Measurements from ENCODE around the gene PCDHGB4. TPM values are rescaled to one million over a fixed set of nuclear protein-coding genes. Genes with fewer than 3 reads are reported as not detected.
A peak's percentile ranks its signal among the peaks of the same experiment; 100 is the strongest.
"Not testable (repeated sequence)": the region's sequence is repeated elsewhere in the genome, so short reads cannot be mapped to it uniquely, and the experiment has no call there.

PCDHGB4 gene
- total RNA-seq, 3 donors from 2014 or later: 0.65 to 5.3 (median 1.2) TPM

DNA sequence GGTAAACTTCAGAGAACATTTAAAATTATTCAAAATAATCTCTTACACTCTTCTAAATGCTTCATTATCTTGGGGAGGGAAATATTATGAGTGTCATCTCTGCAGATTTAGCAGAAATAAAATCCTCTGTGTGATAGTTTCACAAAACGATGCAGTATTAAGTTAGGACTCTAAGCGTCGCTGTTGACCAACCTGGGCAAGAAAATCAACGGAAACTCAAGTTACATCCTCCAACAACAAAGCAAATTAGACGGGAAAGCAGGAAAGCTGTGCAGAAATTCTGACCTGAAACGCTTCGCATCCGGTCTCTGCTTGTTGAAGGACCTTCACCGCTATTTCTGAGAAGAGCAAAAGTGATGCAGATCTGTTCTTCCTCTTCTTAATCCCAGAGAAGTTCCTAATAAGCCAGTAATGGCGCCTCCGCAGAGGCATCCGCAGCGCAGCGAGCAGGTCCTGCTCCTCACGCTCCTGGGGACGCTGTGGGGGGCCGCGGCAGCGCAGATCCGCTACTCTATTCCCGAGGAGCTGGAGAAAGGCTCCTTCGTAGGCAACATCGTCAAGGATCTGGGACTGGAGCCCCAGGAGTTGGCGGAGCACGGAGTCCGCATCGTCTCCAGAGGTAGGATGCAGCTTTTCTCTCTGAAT is 13.7 kb upstream of the PCDHGB4 start, which contains the start of gene PCDHGA6:
Gene PCDHGA6 (plus strand): TSS at position 219 of the 645 bp plus-strand sequence. CDS start 193 bp downstream, at position 412.
- ATAC-seq (no peak), DNase-seq (no peak)
- Histone ChIP-seq H3K9me3 (peaks cover 88% of the 10 kb centered on the region), H3K4me3 (no peak within 1 kb of the TSS), H3K4me1 (ENCODE audit: low read depth) (no peaks in the 10 kb centered on the region), H3K36me3 (ENCODE audit: low read depth) (no peaks in the 10 kb centered on the region)
- TF ChIP-seq, protein P1, sequence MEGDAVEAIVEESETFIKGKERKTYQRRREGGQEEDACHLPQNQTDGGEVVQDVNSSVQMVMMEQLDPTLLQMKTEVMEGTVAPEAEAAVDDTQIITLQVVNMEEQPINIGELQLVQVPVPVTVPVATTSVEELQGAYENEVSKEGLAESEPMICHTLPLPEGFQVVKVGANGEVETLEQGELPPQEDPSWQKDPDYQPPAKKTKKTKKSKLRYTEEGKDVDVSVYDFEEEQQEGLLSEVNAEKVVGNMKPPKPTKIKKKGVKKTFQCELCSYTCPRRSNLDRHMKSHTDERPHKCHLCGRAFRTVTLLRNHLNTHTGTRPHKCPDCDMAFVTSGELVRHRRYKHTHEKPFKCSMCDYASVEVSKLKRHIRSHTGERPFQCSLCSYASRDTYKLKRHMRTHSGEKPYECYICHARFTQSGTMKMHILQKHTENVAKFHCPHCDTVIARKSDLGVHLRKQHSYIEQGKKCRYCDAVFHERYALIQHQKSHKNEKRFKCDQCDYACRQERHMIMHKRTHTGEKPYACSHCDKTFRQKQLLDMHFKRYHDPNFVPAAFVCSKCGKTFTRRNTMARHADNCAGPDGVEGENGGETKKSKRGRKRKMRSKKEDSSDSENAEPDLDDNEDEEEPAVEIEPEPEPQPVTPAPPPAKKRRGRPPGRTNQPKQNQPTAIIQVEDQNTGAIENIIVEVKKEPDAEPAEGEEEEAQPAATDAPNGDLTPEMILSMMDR (IDR thresholded peaks at IDR 0.05): no peak
- intact Hi-C loops (cut with DNase I, micrococcal nuclease): no loop called here

DNA sequence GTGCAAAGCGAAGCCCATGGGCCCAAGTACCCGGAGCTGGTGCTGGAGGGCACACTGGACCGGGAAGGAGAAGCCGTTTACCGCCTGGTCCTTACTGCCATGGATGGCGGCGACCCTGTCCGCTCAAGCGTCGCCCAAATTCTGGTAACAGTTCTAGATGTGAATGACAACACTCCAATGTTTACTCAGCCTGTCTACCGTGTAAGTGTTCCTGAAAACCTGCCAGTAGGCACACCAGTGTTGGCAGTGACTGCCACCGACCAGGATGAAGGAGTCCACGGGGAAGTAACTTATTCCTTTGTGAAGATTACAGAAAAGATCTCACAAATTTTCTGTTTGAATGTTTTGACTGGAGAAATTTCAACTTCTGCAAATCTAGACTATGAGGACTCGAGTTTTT is 12.9 kb upstream of the PCDHGB4 start:
- ATAC-seq: no peak
- TF ChIP-seq, protein P1 (IDR thresholded peaks at IDR 0.05): no peak
- intact Hi-C loops (cut with DNase I, micrococcal nuclease): no loop called here
- Histone ChIP-seq H3K4me3 (no peak overlapping the region), H3K36me3 (ENCODE audit: low read depth) (no peaks in the 10 kb centered on the region), H3K9me3 (peaks cover 83% of the 10 kb centered on the region), H3K4me1 (ENCODE audit: low read depth) (no peaks in the 10 kb centered on the region)
- DNase-seq: no peak

DNA sequence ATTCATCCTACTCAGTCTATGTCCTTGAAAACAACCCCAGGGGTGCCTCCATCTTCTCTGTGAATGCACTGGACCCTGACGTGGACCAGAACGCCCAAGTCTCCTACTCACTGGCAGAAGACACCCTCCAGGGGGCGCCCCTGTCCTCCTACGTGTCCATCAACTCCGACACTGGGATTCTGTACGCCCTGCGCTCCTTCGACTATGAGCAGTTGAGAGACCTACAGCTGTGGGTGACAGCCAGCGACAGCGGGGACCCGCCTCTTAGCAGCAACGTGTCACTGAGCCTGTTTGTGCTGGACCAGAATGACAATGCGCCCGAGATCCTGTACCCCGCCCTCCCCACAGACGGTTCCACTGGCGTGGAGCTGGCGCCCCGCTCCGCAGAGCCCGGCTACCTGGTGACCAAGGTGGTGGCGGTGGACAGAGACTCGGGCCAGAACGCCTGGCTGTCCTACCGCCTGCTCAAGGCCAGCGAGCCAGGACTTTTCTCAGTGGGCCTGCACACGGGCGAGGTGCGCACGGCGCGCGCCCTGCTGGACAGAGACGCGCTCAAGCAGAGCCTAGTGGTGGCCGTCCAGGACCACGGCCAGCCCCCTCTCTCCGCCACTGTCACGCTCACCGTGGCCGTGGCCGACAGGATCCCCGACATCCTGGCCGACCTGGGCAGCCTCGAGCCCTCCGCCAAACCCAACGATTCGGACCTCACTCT is 11.9 kb upstream of the PCDHGB4 start:
- H3K4me3 ChIP-seq; H3K36me3 ChIP-seq (ENCODE audit: low read depth); DNase-seq; intact Hi-C loops (cut with DNase I, micrococcal nuclease); H3K4me1 ChIP-seq (ENCODE audit: low read depth); ATAC-seq: not testable (repeated sequence)
- peaks cover 81% of the 10 kb centered on the region for H3K9me3 ChIP-seq

DNA sequence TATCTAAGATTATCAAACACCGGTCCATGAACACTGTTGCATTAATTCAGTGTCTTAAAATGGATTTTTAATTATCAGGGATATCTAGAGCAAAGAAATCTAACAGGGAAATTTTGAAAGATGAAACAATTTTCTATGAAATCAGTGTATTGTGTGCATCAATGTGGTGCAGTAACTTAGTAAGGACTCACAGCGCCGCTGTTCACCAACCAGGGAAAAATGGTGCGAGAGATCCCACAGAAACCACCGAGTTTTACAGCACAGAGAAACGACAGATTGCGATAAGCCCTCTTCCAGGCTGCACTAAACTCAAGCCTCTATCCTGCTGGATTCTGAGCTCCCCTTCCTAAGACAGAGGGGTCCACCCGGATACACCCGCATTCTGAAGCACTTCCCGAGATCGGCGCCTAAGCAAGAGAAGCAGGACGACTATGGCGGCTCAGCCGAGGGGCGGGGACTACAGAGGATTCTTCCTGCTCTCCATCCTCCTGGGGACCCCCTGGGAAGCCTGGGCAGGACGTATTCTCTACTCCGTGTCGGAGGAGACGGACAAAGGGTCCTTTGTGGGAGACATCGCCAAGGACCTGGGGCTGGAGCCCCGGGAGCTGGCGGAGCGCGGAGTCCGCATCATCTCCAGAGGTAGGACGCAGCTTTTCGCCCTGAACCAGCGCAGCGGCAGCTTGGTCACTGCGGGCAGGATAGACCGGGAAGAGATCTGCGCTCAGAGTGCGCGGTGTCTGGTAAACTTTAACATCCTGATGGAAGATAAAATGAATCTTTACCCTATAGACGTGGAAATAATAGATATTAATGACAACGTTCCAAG is 4.8 kb upstream of the PCDHGB4 start, which contains the start of gene PCDHGA7:
Gene PCDHGA7 (plus strand): TSS at position 274 of the 826 bp plus-strand sequence. CDS start 158 bp downstream, at position 432.
- H3K9me3 ChIP-seq: peaks cover 77% of the 10 kb centered on the region

DNA sequence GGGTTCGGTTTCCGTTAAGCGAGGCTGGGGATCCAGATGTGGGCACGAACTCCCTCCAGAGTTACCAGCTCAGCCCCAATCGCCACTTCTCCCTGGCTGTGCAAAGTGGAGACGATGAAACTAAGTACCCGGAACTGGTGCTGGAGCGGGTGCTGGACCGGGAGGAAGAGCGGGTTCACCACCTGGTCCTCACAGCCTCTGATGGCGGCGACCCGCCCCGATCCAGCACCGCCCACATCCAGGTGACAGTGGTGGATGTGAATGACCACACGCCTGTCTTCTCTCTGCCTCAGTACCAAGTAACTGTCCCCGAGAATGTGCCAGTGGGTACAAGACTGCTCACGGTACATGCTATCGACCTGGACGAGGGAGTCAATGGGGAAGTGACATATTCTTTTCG is 4.2 kb upstream of the PCDHGB4 start:
- peaks cover 74% of the 10 kb centered on the region for H3K9me3 ChIP-seq
- H3K4me3 ChIP-seq: no peak overlapping the region
- intact Hi-C loops (cut with DNase I, micrococcal nuclease): no loop called here
- no peaks in the 10 kb centered on the region for H3K36me3 ChIP-seq (ENCODE audit: low read depth)
- TF ChIP-seq, protein P1 (IDR thresholded peaks at IDR 0.05): no peak
- DNase-seq (no peak), ATAC-seq (no peak)
- H3K4me1 ChIP-seq (ENCODE audit: low read depth): no peaks in the 10 kb centered on the region

More for the DNA sequence above, 4.8 kb upstream of the PCDHGB4 start, which contains the start of gene PCDHGA7:
- DNase-seq: no peak
- intact Hi-C loops (cut with DNase I, micrococcal nuclease): no loop called here
- H3K4me3 ChIP-seq: no peak within 1 kb of the TSS
- H3K36me3 ChIP-seq (ENCODE audit: low read depth): no peaks in the 10 kb centered on the region
- no peaks in the 10 kb centered on the region for H3K4me1 ChIP-seq (ENCODE audit: low read depth)
- TF ChIP-seq, protein P1 (IDR thresholded peaks at IDR 0.05): no peak
- peak; percentile 22 for ATAC-seq
